Activated CD4-positive, alpha-beta T cell treated with anti-CD3 and anti-CD28 coated beads for 36 hours (primary cell): ENCODE data around the gene ACTN1. TPM values are rescaled to one million over a fixed set of nuclear protein-coding genes. Genes with fewer than 3 reads are reported as not detected.
"Not testable (repeated sequence)": the region's sequence is repeated elsewhere in the genome, so short reads cannot be mapped to it uniquely, and the experiment has no call there.

Source experiments
- ATAC-seq: fragments of 200-7000 bp; cut with Tn5 transposase; one replicate; pipeline ENCODE4 v1.10.0; 2021; ENCODE audit warnings: mild to moderate bottlenecking, moderate library complexity
- CTCF ChIA-PET: fragments of 350-600 bp; sonication (Branson Sonifier 250); formaldehyde crosslinking; loops from one replicate; lab custom pipeline; 2021; ENCODE audit warnings: antibody characterized with exemption; lab: Charles Lee
- POLR2A ChIA-PET: fragments of 350-600 bp; sonication (Branson Sonifier 250); formaldehyde crosslinking; loops from one replicate; lab custom pipeline; 2021; ENCODE audit warnings: antibody characterized with exemption, inconsistent platforms; lab: Charles Lee
- DNase-seq: peaks from one replicate; pipeline ENCODE4 v3.0.0-alpha.2; 2020
- H3K27ac Mint-ChIP-seq: one replicate; pipeline ENCODE4 v1.8.0; 2021; ENCODE audit warnings: mixed read lengths
- H3K27me3 Mint-ChIP-seq: one replicate; pipeline ENCODE4 v1.8.0; 2021; ENCODE audit warnings: mixed read lengths
- H3K36me3 Mint-ChIP-seq: one replicate; pipeline ENCODE4 v1.8.0; 2021; ENCODE audit warnings: low read depth, mixed read lengths
- H3K4me1 Mint-ChIP-seq: one replicate; pipeline ENCODE4 v1.8.0; 2021; ENCODE audit warnings: mixed read lengths
- H3K4me3 Mint-ChIP-seq: one replicate; pipeline ENCODE4 v1.8.0; 2021; ENCODE audit warnings: mild to moderate bottlenecking, moderate library complexity, mixed read lengths
- H3K9me3 Mint-ChIP-seq: one replicate; pipeline ENCODE4 v1.8.0; 2021; ENCODE audit warnings: low read depth, mixed read lengths
- intact Hi-C, 2 experiments: fragments of 100-400 bp; cut with DNase I in 1 of 2; cut with micrococcal nuclease in 1 of 2; formaldehyde crosslinking; loops; one replicate each; pipeline versions ENCODE4 v1.14.2 to v1.15.1; 2022 to 2024; cut with DNase I, micrococcal nuclease
- total RNA-seq, 2 experiments: library from RNA; stranded (reverse); gene quantifications; one replicate each; pipeline ENCODE4 v1.2.3, GENCODE V29; 2021

The ACTN1 gene
- total RNA-seq, 2 experiments from 2014 or later, result 92.8 to 146 TPM

GRCh38 chr14:68857516-68858070 lies 121.5 kb downstream of the ACTN1 start:
- intact Hi-C loops, result no loop called here
- ChIA-PET CTCF (interaction anchor here (1.9 kb wide), 1 partner anchor 13 kb away, joined by 9 read pairs; no protein-coding TSS in a partner anchor), POLR2A (no interaction called here)
- Mint-ChIP-seq H3K36me3 (no peaks in the 10 kb centered on the region), H3K4me3 (no peak overlapping the region), H3K27me3 (no peaks in the 10 kb centered on the region), H3K4me1 (no peaks in the 10 kb centered on the region), H3K9me3 (no peaks in the 10 kb centered on the region), H3K27ac (no peak overlapping the region)
- ATAC-seq (no peak), DNase-seq (no peak)

- no peak overlapping the region for H3K4me3 Mint-ChIP-seq
- intact Hi-C loops, result no loop called here
- no peaks in the 10 kb centered on the region for H3K4me1 Mint-ChIP-seq
- H3K9me3 Mint-ChIP-seq, result no peaks in the 10 kb centered on the region
- POLR2A ChIA-PET, result no interaction called here
- H3K27me3 Mint-ChIP-seq, result no peaks in the 10 kb centered on the region
- H3K27ac Mint-ChIP-seq, result no peak overlapping the region
- CTCF ChIA-PET, result no interaction called here
- H3K36me3 Mint-ChIP-seq, result no peaks in the 10 kb centered on the region
- no peak for DNase-seq
- no peak for ATAC-seq
Observed at GRCh38 chr14:68856572-68856971, 122.5 kb downstream of the ACTN1 start.

- Mint-ChIP-seq H3K27ac (no peak overlapping the region), H3K36me3 (no peaks in the 10 kb centered on the region), H3K4me3 (no peak overlapping the region), H3K9me3 (no peaks in the 10 kb centered on the region), H3K27me3 (no peaks in the 10 kb centered on the region), H3K4me1 (no peaks in the 10 kb centered on the region)
- no peak for ATAC-seq
- intact Hi-C loops, result no loop called here
- POLR2A ChIA-PET, result no interaction called here
- no peak for DNase-seq
- CTCF ChIA-PET, result interaction anchor here (1.5 to 1.8 kb wide), 2 partner anchors 8 to 10 kb away, joined by 5 to 6 read pairs; no protein-coding TSS in a partner anchor
Observed at GRCh38 chr14:68854421-68854820, 124.7 kb downstream of the ACTN1 start.

GRCh38 chr14:68853749-68854148 lies 125.4 kb downstream of the ACTN1 start:
- Mint-ChIP-seq H3K4me1 (no peaks in the 10 kb centered on the region), H3K4me3 (no peak overlapping the region), H3K27ac (no peak overlapping the region), H3K27me3 (no peaks in the 10 kb centered on the region), H3K36me3 (no peaks in the 10 kb centered on the region), H3K9me3 (no peaks in the 10 kb centered on the region)
- DNase-seq, result no peak
- no peak for ATAC-seq
- intact Hi-C loops, result no loop called here
- POLR2A ChIA-PET, result no interaction called here
- CTCF ChIA-PET, result interaction anchor here (1.5 to 1.8 kb wide), 2 partner anchors 8 to 9 kb away, joined by 5 to 6 read pairs; no protein-coding TSS in a partner anchor

GRCh38 chr14:68852493-68852892 lies 126.6 kb downstream of the ACTN1 start:
- H3K9me3 Mint-ChIP-seq, POLR2A ChIA-PET, ATAC-seq, H3K4me1 Mint-ChIP-seq, H3K27me3 Mint-ChIP-seq, DNase-seq, H3K27ac Mint-ChIP-seq, H3K4me3 Mint-ChIP-seq, CTCF ChIA-PET, intact Hi-C loops, H3K36me3 Mint-ChIP-seq: not testable (repeated sequence)

GRCh38 chr14:68851078-68851477 lies 128.0 kb downstream of the ACTN1 start:
- Mint-ChIP-seq H3K4me1 (no peaks in the 10 kb centered on the region), H3K4me3 (no peak overlapping the region), H3K9me3 (no peaks in the 10 kb centered on the region), H3K27ac (no peak overlapping the region), H3K36me3 (no peaks in the 10 kb centered on the region), H3K27me3 (no peaks in the 10 kb centered on the region)
- DNase-seq, result no peak
- no peak for ATAC-seq
- intact Hi-C loops, result no loop called here
- ChIA-PET CTCF (no interaction called here), POLR2A (interaction anchor here (0.6 kb wide), 1 partner anchor 241 kb away, joined by 3 read pairs; no protein-coding TSS in a partner anchor)

- Mint-ChIP-seq H3K4me1 (no peaks in the 10 kb centered on the region), H3K36me3 (no peaks in the 10 kb centered on the region), H3K9me3 (no peaks in the 10 kb centered on the region), H3K27me3 (peaks cover 2% of the 10 kb centered on the region), H3K4me3 (no peak overlapping the region), H3K27ac (no peak overlapping the region)
- DNase-seq (no peak), ATAC-seq (no peak)
- intact Hi-C loops, result no loop called here
- ChIA-PET POLR2A (no interaction called here), CTCF (interaction anchor here (0.6 to 1.3 kb wide), 6 partner anchors 13 to 984 kb away, joined by 3 to 6 read pairs (median 4); no protein-coding TSS in a partner anchor)
Observed at GRCh38 chr14:68849416-68849815, 129.7 kb downstream of the ACTN1 start.

GRCh38 chr14:68848253-68848652 lies 130.8 kb downstream of the ACTN1 start:
- no peak overlapping the region for H3K27ac Mint-ChIP-seq
- H3K36me3 Mint-ChIP-seq, result no peaks in the 10 kb centered on the region
- H3K9me3 Mint-ChIP-seq, result no peaks in the 10 kb centered on the region
- H3K4me3 Mint-ChIP-seq, result no peak overlapping the region
- ChIA-PET CTCF (interaction anchor here (0.9 to 1.1 kb wide), 2 partner anchors 281 to 556 kb away, joined by 3 read pairs; no protein-coding TSS in a partner anchor), POLR2A (no interaction called here)
- DNase-seq (no peak), ATAC-seq (no peak)
- H3K27me3 Mint-ChIP-seq, result peaks cover 5% of the 10 kb centered on the region
- peaks cover 5% of the 10 kb centered on the region for H3K4me1 Mint-ChIP-seq
- intact Hi-C loops, result no loop called here

GRCh38 chr14:68847640-68848039 lies 131.5 kb downstream of the ACTN1 start:
- H3K27ac Mint-ChIP-seq, CTCF ChIA-PET, H3K36me3 Mint-ChIP-seq, POLR2A ChIA-PET, intact Hi-C loops, ATAC-seq, H3K27me3 Mint-ChIP-seq, H3K4me3 Mint-ChIP-seq, H3K9me3 Mint-ChIP-seq, DNase-seq, H3K4me1 Mint-ChIP-seq: not testable (repeated sequence)

- Mint-ChIP-seq H3K27ac (no peak overlapping the region), H3K9me3 (no peaks in the 10 kb centered on the region), H3K4me1 (peaks cover 12% of the 10 kb centered on the region), H3K36me3 (no peaks in the 10 kb centered on the region), H3K27me3 (peaks cover 5% of the 10 kb centered on the region), H3K4me3 (no peak overlapping the region)
- ChIA-PET POLR2A (no interaction called here), CTCF (no interaction called here)
- intact Hi-C loops, result no loop called here
- ATAC-seq (no peak), DNase-seq (no peak)
Observed at GRCh38 chr14:68846466-68846865, 132.6 kb downstream of the ACTN1 start.

GRCh38 chr14:68844210-68844545 lies 134.9 kb downstream of the ACTN1 start:
- ATAC-seq (no peak), DNase-seq (no peak)
- Mint-ChIP-seq H3K27me3 (peaks cover 5% of the 10 kb centered on the region), H3K4me1 (peaks cover 25% of the 10 kb centered on the region), H3K9me3 (no peaks in the 10 kb centered on the region), H3K27ac (no peak overlapping the region), H3K36me3 (peaks cover 1% of the 10 kb centered on the region), H3K4me3 (no peak overlapping the region)
- POLR2A ChIA-PET, result interaction anchor here (0.6 to 0.7 kb wide), 3 partner anchors 30 to 939 kb away, joined by 3 to 6 read pairs (median 4); no protein-coding TSS in a partner anchor
- intact Hi-C loops, result loop anchor here (1.0 to 5.0 kb wide), 4 partner anchors 596 to 1007 kb away; no protein-coding TSS in a partner anchor
- CTCF ChIA-PET, result interaction anchor here (0.6 to 2.2 kb wide), 65 partner anchors 9 to 1007 kb away, joined by 3 to 21 read pairs (median 4); no protein-coding TSS in a partner anchor
